UCSD-AML1 (cell line): ENCODE measurements around the gene GNPTG.
"Not testable (repeated sequence)": the region's sequence is repeated elsewhere in the genome, so short reads cannot be mapped to it uniquely, and the experiment has no call there.

Experiments
- DNase-seq: peaks from one replicate; lab custom pipeline; 2025; ENCODE audit not compliant: unreplicated experiment; lab: John Stamatoyannopoulos, UW

The GNPTG gene

GRCh38 chr16:1318268-1318545 lies 33.5 kb upstream of the GNPTG start:
- DNase-seq: no peak

DNA sequence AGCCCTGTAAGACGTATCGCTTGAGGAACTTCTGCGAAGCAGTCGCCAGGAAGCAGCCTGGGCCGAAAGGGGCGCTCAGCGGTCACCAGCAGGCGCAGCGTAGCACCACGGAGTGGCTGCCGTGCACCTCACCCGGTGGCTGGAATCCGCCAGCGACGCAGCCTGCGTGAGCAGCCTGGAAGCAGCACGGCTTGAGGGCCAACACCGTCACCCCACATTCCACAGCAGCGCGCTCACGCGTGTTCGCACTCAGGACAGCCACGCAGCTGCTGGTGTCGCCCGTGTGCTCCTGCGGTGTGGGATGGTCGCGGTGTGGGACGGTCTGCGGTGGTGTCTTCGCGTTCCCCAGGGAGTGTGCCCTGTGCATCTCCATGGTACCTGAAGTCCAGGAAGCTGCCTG lies 32.7 kb upstream of the GNPTG start:
- DNase-seq: no peak

GRCh38 chr16:1320097-1320496 lies 31.6 kb upstream of the GNPTG start:
- no peak for DNase-seq

- no peak for DNase-seq
Observed at GRCh38 chr16:1320658-1321240, 31.0 kb upstream of the GNPTG start.

- DNase-seq: no peak
Observed at GRCh38 chr16:1322407-1322806, 29.3 kb upstream of the GNPTG start.

GRCh38 chr16:1323296-1324239 lies 28.2 kb upstream of the GNPTG start:
- no peak for DNase-seq

DNA sequence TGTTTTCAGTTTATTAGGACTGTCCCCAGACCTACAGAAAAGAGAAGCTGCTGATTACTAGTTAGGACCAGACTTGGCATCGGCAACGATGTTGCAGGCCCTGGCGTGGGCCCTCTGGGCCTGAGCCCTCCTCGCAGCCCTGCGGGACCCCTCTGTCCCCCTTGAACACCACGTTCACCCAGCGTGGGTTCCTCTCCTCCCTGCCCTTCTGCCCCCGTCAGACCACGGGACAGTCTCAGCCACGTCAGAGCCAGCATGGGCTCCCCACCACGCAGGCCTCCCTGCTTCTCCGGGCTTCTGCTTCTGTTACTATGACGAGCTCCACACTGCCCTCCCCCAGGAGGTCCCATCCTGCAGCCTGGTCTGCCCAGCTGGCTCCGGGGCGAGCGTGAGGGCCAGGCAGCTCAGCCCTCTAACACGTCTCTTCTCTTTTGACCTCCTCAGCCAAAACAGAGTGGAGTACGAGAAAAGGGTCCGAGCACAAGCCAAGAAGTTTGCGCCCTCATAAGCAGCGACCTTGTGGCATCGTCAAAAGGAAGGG lies 27.4 kb upstream of the GNPTG start:
- DNase-seq: no peak

- DNase-seq: no peak
Observed at GRCh38 chr16:1325261-1325660, 26.5 kb upstream of the GNPTG start.

- no peak for DNase-seq
Observed at GRCh38 chr16:1325673-1326371, 25.9 kb upstream of the GNPTG start.

DNA sequence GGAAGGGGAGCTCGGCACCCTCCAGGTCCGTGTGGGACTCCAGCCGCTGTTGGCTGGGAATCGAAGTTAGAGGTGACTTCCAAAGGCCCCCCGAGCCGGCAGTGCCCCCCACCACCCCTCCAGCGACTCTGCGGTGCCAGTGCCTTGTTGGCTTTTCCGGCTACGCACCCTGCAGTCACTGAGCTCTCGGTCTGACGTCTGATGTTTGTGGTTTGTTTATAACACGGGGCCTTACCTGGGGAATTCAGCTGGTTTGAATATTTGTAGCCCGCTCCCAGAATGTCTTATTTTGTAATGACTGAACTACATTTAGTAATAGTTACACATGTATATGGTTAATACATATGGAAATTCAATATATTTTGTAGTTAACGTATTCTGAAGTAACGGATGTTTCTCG lies 25.3 kb upstream of the GNPTG start:
- DNase-seq: no peak

GRCh38 chr16:1326946-1327618 lies 24.6 kb upstream of the GNPTG start:
- no peak for DNase-seq

DNA sequence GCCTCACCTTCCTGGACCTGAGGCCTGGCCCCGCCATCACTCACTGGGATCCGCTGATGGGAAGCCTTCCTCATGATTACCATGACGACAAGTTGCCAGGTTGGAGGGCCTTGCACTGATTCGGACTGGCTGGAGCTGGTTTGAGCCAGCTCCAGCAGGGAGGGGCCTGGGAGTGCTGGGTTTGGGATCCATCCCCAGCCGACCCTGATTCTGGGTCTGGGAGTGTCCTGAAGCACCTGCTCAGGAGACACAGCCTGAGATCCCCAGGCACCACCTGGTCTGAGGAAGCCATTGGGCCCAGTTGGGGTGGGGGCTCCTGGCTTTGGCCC lies 24.1 kb upstream of the GNPTG start:
- DNase-seq: no peak

- DNase-seq: not testable (repeated sequence)
Observed at GRCh38 chr16:1328136-1328535, 23.6 kb upstream of the GNPTG start.

- DNase-seq: not testable (repeated sequence)
Observed at GRCh38 chr16:1328961-1329360, 22.8 kb upstream of the GNPTG start.

DNA sequence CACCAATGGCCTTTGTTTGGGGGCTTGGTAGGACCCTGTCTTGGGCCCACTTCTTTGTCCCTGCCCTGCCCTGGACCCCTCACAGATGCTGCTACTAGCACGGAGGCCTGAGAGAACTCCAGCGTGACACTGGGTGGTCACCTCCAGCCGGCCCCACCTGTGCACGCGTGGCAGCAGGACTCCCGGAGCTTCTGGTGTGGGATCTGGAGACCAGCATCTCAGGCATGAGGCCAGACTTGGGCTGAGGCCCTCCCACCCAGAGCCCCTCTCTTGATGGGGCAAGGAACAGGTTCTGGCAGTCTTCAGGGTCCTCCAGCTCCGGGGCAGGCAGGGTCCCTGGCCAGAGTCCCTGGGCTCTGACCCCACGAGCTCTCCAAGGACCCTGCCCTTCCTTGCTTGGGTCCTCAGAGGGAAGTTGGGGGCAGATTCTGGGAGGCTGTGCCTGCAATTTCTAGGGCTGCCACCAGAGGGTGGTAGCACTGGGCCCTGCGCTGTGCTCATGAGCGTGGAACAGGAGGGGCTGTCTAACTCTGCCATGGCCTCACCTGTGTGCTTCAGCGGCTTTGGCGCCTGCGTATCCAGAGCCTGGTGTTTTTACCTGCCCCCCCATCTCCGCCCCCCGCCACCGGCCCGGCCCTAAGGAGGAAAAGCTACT lies 21.3 kb upstream of the GNPTG start:
- DNase-seq: no peak

- no peak for DNase-seq
Observed at GRCh38 chr16:1330931-1331711, 20.6 kb upstream of the GNPTG start.

- DNase-seq: peak; percentile 33
Observed at GRCh38 chr16:1331712-1332617, 19.8 kb upstream of the GNPTG start.

DNA sequence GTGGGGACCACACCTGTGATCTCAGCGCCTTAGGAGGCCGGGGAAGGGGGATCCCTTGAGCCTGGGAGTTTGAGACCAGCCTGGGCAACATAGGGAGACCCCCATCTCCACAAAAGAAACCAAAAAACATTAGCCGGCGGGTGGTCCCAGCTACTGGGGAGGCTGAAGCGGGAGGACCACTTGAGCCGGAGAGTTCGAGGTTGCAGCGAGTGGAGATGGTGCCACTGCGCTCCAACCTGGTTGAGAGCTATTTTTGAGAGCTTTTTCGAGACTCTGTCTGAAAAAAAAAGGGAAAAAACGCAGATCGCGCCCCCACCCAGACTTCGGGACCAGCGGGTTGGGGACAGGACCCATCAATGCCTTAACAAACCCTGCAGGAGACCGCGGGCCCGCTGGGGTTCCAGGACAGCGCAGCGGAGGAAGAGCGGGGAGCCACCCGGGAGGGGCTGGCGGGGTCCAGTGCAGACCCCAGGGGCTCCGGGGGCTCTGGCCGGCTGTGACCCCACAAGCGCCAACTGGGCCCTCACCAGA lies 19.0 kb upstream of the GNPTG start:
- DNase-seq: no peak
